Endothelial cell of umbilical vein (primary cell): Measurements from ENCODE around the gene EML2. TPM values are rescaled to one million over a fixed set of nuclear protein-coding genes. Genes with fewer than 3 reads are reported as not detected.

Experiments
- BruUV-seq: library from RNA; stranded (reverse); fragments of 400-500 nt; replicated peaks from 2 replicates; lab custom pipeline; 2021; lab: Mats Ljungman, UMichigan
- CTCF ChIA-PET: fragments of 300-600, 350-600 bp; sonication (Branson Sonifier 250); formaldehyde crosslinking; loops from one replicate; lab custom pipeline; 2021; ENCODE audit warnings: antibody characterized with exemption, inconsistent platforms; lab: Charles Lee
- POLR2A ChIA-PET: fragments of 300-600, 350-600 bp; sonication (Branson Sonifier 250); formaldehyde crosslinking; loops from one replicate; lab custom pipeline; 2021; ENCODE audit warnings: antibody characterized with exemption, inconsistent platforms; lab: Charles Lee
- DNase-seq: peaks from one replicate; pipeline ENCODE4 v3.0.0-alpha.2; 2011; ENCODE audit warnings: low read depth, low spot score
- FAIRE-seq: peaks from 2 replicates; lab custom pipeline; 2011; peaks lifted over from hg19 to GRCh38; lab: Jason Lieb, UNC
- H2AFZ ChIP-seq: 2 replicates; pipeline ENCODE4 v1.6.0; 2012; ENCODE audit warnings: low read depth, low read length, control low read depth, inconsistent platforms
- H3K27ac ChIP-seq: 2 replicates; pipeline ENCODE4 v1.5.1; 2011; ENCODE audit warnings: low read depth, mild to moderate bottlenecking, control low read depth, low read length, moderate library complexity; ENCODE audit not compliant: insufficient read depth
- H3K27me3 ChIP-seq, 2 experiments: 2 replicates each; pipeline versions ENCODE4 v1.6.0 to v1.6.1; 2011; ENCODE audit warnings: low read length in 2 of 2, mixed read lengths in 1 of 2; ENCODE audit not compliant: control insufficient read depth in 2 of 2, insufficient read depth in 2 of 2
- H3K36me3 ChIP-seq, 2 experiments: 2 replicates in 1 of 2; 3 replicates in 1 of 2; pipeline ENCODE4 v1.5.1; 2011; ENCODE audit warnings: low read length in 2 of 2, mild to moderate bottlenecking in 1 of 2, moderate library complexity in 1 of 2; ENCODE audit not compliant: control insufficient read depth in 2 of 2, insufficient read depth in 2 of 2; ENCODE audit errors: extremely low read depth in 1 of 2
- H3K4me1 ChIP-seq: 3 replicates; pipeline ENCODE4 v1.5.1; 2011; ENCODE audit warnings: mild to moderate bottlenecking, low read length; ENCODE audit not compliant: control insufficient read depth, insufficient read depth; ENCODE audit errors: extremely low read depth
- H3K4me2 ChIP-seq: 2 replicates; pipeline ENCODE4 v1.6.1; 2011; ENCODE audit warnings: low read length, control low read depth, mixed read lengths; ENCODE audit not compliant: insufficient read depth
- H3K4me3 ChIP-seq, 3 experiments: fragments of 200-600 bp in 1 of 3; sonication (generic), shearing (Covaris generic) in 1 of 3; replicated peaks in 1 of 3; 2 replicates each; pipeline ENCODE4 v1.5.1; 2011 to 2016; ENCODE audit warnings: control low read depth in 3 of 3, low read length in 3 of 3, mild to moderate bottlenecking in 2 of 3, inconsistent platforms in 1 of 3, low read depth in 1 of 3, moderate library complexity in 1 of 3; ENCODE audit not compliant: insufficient read depth in 1 of 3
- H3K79me2 ChIP-seq: 2 replicates; pipeline ENCODE4 v1.6.0; 2012; ENCODE audit warnings: low read length, inconsistent platforms; ENCODE audit not compliant: control insufficient read depth, insufficient read depth
- H3K9ac ChIP-seq: replicated peaks from 2 replicates; pipeline ENCODE3; 2011; ENCODE audit warnings: low read length, control low read depth; ENCODE audit not compliant: insufficient read depth; ENCODE audit errors: extremely low read depth
- H3K9me1 ChIP-seq: replicated peaks from 3 replicates; pipeline ENCODE4 v1.6.0; 2011; ENCODE audit warnings: mild to moderate bottlenecking, low read length; ENCODE audit not compliant: control insufficient read depth, insufficient read depth; ENCODE audit errors: extremely low read depth
- H3K9me3 ChIP-seq: replicated peaks from 2 replicates; pipeline ENCODE4 v1.5.1; 2012; ENCODE audit warnings: low read length, inconsistent platforms; ENCODE audit not compliant: control insufficient read depth, insufficient read depth
- H4K20me1 ChIP-seq: replicated peaks from 2 replicates; pipeline ENCODE3; 2011; ENCODE audit warnings: mild to moderate bottlenecking, low read length; ENCODE audit not compliant: control insufficient read depth, insufficient read depth; ENCODE audit errors: extremely low read depth
- FOS ChIP-seq: IDR thresholded peaks from 2 replicates; pipeline ENCODE4 v1.6.1; 2011; ENCODE audit warnings: mild to moderate bottlenecking, low read length, moderate library complexity, borderline replicate concordance; ENCODE audit not compliant: insufficient read depth
- JUN ChIP-seq: IDR thresholded peaks from 2 replicates; pipeline ENCODE4 v1.6.1; 2011; ENCODE audit warnings: borderline replicate concordance, low read depth; ENCODE audit not compliant: insufficient read length, insufficient read depth
- MYC ChIP-seq: IDR thresholded peaks from one replicate; pipeline ENCODE4 v1.6.1; 2011; ENCODE audit warnings: mild to moderate bottlenecking, low read depth, low read length
- POLR2AphosphoS5 ChIP-seq: IDR thresholded peaks from 2 replicates; pipeline ENCODE4 v1.6.1; 2012; ENCODE audit warnings: low read depth, mild to moderate bottlenecking, control low read depth, low read length, moderate library complexity; ENCODE audit not compliant: insufficient read depth
- dilution Hi-C: fragments of 300-500 bp; cut with MboI; formaldehyde crosslinking; loops from one replicate; pipeline ENCODE4 v1.15.0; 2019; ENCODE audit warnings: low sequenced_read_pairs; ENCODE audit not compliant: extremely low pct_ligation_motif_present
- intact Hi-C: fragments of 100-400 bp; cut with micrococcal nuclease; formaldehyde crosslinking; loops from one replicate; pipeline ENCODE4 v1.10.0; 2022
- polyA plus RNA-seq, 4 experiments: library from polyadenylated mRNA; depleted of rRNA in 3 of 4; stranded (reverse) in 3 of 4; unstranded in 1 of 4; fragments of >200 nt; gene quantifications; 2 replicates each; pipeline versions ENCODE4 v1.2.1 to v1.2.3, GENCODE V29; 2011 to 2012; ENCODE audit warnings: missing spikeins in 1 of 4
- total RNA-seq: library from RNA; stranded (reverse); gene quantifications from 2 replicates; pipeline ENCODE4 v1.2.3, GENCODE V29; 2021
- TF ChIP-seq, protein P1 (sequence below): IDR thresholded peaks from 2 replicates; pipeline ENCODE4 v1.6.1; 2011; ENCODE audit not compliant: insufficient read depth, insufficient read length
- TF ChIP-seq, protein P2 (sequence below), 2 donors: IDR thresholded peaks; 1 replicate in 1 of 2; 2 replicates in 1 of 2; pipeline ENCODE4 v1.5.1; 2011; ENCODE audit warnings: low read length in 2 of 2, mild to moderate bottlenecking in 2 of 2, moderate library complexity in 2 of 2, control low read depth in 1 of 2, inconsistent platforms in 1 of 2, low read depth in 1 of 2; ENCODE audit not compliant: insufficient read depth in 1 of 2; ENCODE audit errors: extremely low read depth in 1 of 2

Gene EML2
- total and polyA plus RNA-seq, 2 donors (not counting 3 experiments of a cell fraction or from before 2014, with no cell fraction given): 23.3 to 28.9 TPM

DNA sequence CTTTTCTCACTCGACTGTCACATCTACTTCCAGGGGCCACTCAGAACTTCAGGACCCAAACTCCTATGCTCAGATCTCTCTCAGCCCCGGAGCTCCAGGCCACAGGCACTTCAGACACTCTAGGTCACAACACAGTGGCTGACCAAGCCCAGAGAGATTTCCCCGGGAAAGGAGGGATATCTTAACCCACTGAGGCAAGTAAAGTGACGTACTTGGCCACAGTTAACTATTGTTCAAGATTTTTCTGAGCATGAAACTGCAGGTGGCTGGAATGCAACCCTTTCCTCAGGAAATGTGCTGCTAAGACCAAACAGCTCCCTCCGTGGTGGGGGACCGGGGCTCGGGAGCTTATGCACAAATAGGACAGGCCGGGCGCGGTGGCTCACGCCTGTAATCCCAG, 78.5 kb downstream of the EML2 start:
- no peak overlapping the region for H3K9ac ChIP-seq
- H3K27me3 ChIP-seq: no peaks in the 10 kb centered on the region
- no peak overlapping the region for H3K4me3 ChIP-seq
- CTCF ChIA-PET: interaction anchor here (1.0 to 2.0 kb wide), 2 partner anchors 81 to 82 kb away, joined by 3 to 9 read pairs; no protein-coding TSS in a partner anchor
- no peaks in the 10 kb centered on the region for H4K20me1 ChIP-seq
- no peak overlapping the region for H2AFZ ChIP-seq
- DNase-seq (peak; percentile 78), FAIRE-seq (peak; percentile 61)
- dilution Hi-C loops: no loop called here
- H3K36me3 ChIP-seq: no peaks in the 10 kb centered on the region
- BruUV-seq: no TSS peak
- no peaks in the 10 kb centered on the region for H3K79me2 ChIP-seq
- intact Hi-C loops: no loop called here
- H3K4me2 ChIP-seq: no peak overlapping the region
- no peak for TF ChIP-seq JUN
- TF ChIP-seq, protein P1, sequence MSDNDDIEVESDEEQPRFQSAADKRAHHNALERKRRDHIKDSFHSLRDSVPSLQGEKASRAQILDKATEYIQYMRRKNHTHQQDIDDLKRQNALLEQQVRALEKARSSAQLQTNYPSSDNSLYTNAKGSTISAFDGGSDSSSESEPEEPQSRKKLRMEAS: no peak
- TF ChIP-seq POLR2AphosphoS5: no peak
- TF ChIP-seq, protein P2, sequence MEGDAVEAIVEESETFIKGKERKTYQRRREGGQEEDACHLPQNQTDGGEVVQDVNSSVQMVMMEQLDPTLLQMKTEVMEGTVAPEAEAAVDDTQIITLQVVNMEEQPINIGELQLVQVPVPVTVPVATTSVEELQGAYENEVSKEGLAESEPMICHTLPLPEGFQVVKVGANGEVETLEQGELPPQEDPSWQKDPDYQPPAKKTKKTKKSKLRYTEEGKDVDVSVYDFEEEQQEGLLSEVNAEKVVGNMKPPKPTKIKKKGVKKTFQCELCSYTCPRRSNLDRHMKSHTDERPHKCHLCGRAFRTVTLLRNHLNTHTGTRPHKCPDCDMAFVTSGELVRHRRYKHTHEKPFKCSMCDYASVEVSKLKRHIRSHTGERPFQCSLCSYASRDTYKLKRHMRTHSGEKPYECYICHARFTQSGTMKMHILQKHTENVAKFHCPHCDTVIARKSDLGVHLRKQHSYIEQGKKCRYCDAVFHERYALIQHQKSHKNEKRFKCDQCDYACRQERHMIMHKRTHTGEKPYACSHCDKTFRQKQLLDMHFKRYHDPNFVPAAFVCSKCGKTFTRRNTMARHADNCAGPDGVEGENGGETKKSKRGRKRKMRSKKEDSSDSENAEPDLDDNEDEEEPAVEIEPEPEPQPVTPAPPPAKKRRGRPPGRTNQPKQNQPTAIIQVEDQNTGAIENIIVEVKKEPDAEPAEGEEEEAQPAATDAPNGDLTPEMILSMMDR (IDR thresholded peaks at IDR 0.05; ENCODE audit: extremely low read depth in 1 of 2, insufficient read depth in 1 of 2, low read depth in 1 of 2, low read length in 2 of 2): no peak
- TF ChIP-seq FOS: no peak
- TF ChIP-seq MYC: no peak
- no peaks in the 10 kb centered on the region for H3K4me1 ChIP-seq
- POLR2A ChIA-PET: no interaction called here
- no peak overlapping the region for H3K27ac ChIP-seq
- H3K9me3 ChIP-seq: no peaks in the 10 kb centered on the region
- no peaks in the 10 kb centered on the region for H3K9me1 ChIP-seq
